Activated CD8-positive, alpha-beta T cell treated with anti-CD3 and anti-CD28 coated beads, Interleukin-2, amount 10 ng/mL, durations not matched to agents 7 days and 5 days (primary cell): ENCODE data around the gene CNRIP1. TPM values are rescaled to one million over a fixed set of nuclear protein-coding genes. Genes with fewer than 3 reads are reported as not detected.
A peak's percentile ranks its signal among the peaks of the same experiment; 100 is the strongest.

Experiments used
- ATAC-seq: fragments of 150-1000 bp; cut with Tn5 transposase; one replicate; pipeline ENCODE4 v1.10.0; 2021; ENCODE audit warnings: moderate library complexity
- CTCF ChIA-PET: fragments of 350-600 bp; sonication (Branson Sonifier 250); formaldehyde crosslinking; loops from one replicate; lab custom pipeline; 2021; ENCODE audit warnings: antibody characterized with exemption; lab: Charles Lee
- POLR2A ChIA-PET: fragments of 350-600 bp; sonication (Branson Sonifier 250); formaldehyde crosslinking; loops from one replicate; lab custom pipeline; 2021; ENCODE audit warnings: antibody characterized with exemption; lab: Charles Lee
- DNase-seq: peaks from one replicate; pipeline ENCODE4 v3.0.0-alpha.2; 2020
- H3K27ac Mint-ChIP-seq: one replicate; pipeline ENCODE4 v1.8.0; 2021; ENCODE audit warnings: mild to moderate bottlenecking, mixed read lengths
- H3K27me3 Mint-ChIP-seq: one replicate; pipeline ENCODE4 v1.8.0; 2021; ENCODE audit warnings: low read depth, mixed read lengths
- H3K36me3 Mint-ChIP-seq: one replicate; pipeline ENCODE4 v1.8.0; 2021; ENCODE audit warnings: low read depth, mixed read lengths
- H3K4me1 Mint-ChIP-seq: one replicate; pipeline ENCODE4 v1.8.0; 2021; ENCODE audit warnings: low read depth, mixed read lengths
- H3K4me3 Mint-ChIP-seq: one replicate; pipeline ENCODE4 v1.8.0; 2021; ENCODE audit warnings: mild to moderate bottlenecking, mixed read lengths
- H3K9me3 Mint-ChIP-seq: one replicate; pipeline ENCODE4 v1.8.0; 2022; ENCODE audit warnings: mixed read lengths; ENCODE audit not compliant: insufficient read depth
- total RNA-seq, 2 experiments: library from RNA; stranded (reverse); gene quantifications; one replicate each; pipeline ENCODE4 v1.2.3, GENCODE V29; 2021

CNRIP1 gene
- total RNA-seq, 2 experiments from 2014 or later: not detected

- Mint-ChIP-seq H3K4me3 (no peak overlapping the region), H3K36me3 (no peaks in the 10 kb centered on the region), H3K27ac (no peak overlapping the region), H3K4me1 (peaks cover 7% of the 10 kb centered on the region), H3K9me3 (no peaks in the 10 kb centered on the region), H3K27me3 (peaks cover 22% of the 10 kb centered on the region)
- ChIA-PET CTCF (interaction anchor here (0.8 to 4.7 kb wide), 5 partner anchors 11 to 169 kb away, joined by 4 to 26 read pairs (median 4); no protein-coding TSS in a partner anchor), POLR2A (no interaction called here)
- DNase-seq (no peak), ATAC-seq (no peak)
Measured at GRCh38 chr2:68290901-68291300, 28.8 kb downstream of the CNRIP1 start.

- H3K9me3 Mint-ChIP-seq: no peaks in the 10 kb centered on the region
- ATAC-seq: no peak
- no peak overlapping the region for H3K27ac Mint-ChIP-seq
- H3K36me3 Mint-ChIP-seq: no peaks in the 10 kb centered on the region
- H3K4me3 Mint-ChIP-seq: no peak overlapping the region
- ChIA-PET CTCF (interaction anchor here (1.1 to 2.1 kb wide), 5 partner anchors 37 to 166 kb away, joined by 3 to 6 read pairs (median 4); no protein-coding TSS in a partner anchor), POLR2A (no interaction called here)
- no peak for DNase-seq
- no peaks in the 10 kb centered on the region for H3K4me1 Mint-ChIP-seq
- peaks cover 33% of the 10 kb centered on the region for H3K27me3 Mint-ChIP-seq
Measured at GRCh38 chr2:68287580-68288441, 31.9 kb downstream of the CNRIP1 start.

- ATAC-seq (no peak), DNase-seq (no peak)
- Mint-ChIP-seq H3K36me3 (no peaks in the 10 kb centered on the region), H3K4me1 (no peaks in the 10 kb centered on the region), H3K9me3 (no peaks in the 10 kb centered on the region), H3K27ac (no peak overlapping the region), H3K27me3 (peaks cover 51% of the 10 kb centered on the region), H3K4me3 (no peak overlapping the region)
- ChIA-PET CTCF (interaction anchor here (1.1 to 6.1 kb wide), 6 partner anchors 9 to 162 kb away, joined by 3 to 78 read pairs (median 6); no protein-coding TSS in a partner anchor), POLR2A (no interaction called here)
Measured at GRCh38 chr2:68284896-68285295, 34.9 kb downstream of the CNRIP1 start.

- ChIA-PET POLR2A (no interaction called here), CTCF (interaction anchor here (1.0 to 6.1 kb wide), 24 partner anchors 8 to 180 kb away, joined by 3 to 78 read pairs (median 5); no protein-coding TSS in a partner anchor)
- ATAC-seq (no peak), DNase-seq (no peak)
- Mint-ChIP-seq H3K36me3 (no peaks in the 10 kb centered on the region), H3K27me3 (peaks cover 54% of the 10 kb centered on the region), H3K27ac (no peak overlapping the region), H3K9me3 (no peaks in the 10 kb centered on the region), H3K4me3 (no peak overlapping the region), H3K4me1 (no peaks in the 10 kb centered on the region)
Measured at GRCh38 chr2:68283419-68283812, 36.3 kb downstream of the CNRIP1 start.

GRCh38 chr2:68282811-68283418 lies 36.8 kb downstream of the CNRIP1 start:
- H3K4me1 Mint-ChIP-seq: no peaks in the 10 kb centered on the region
- ATAC-seq: no peak
- no peak overlapping the region for H3K4me3 Mint-ChIP-seq
- ChIA-PET POLR2A (no interaction called here), CTCF (interaction anchor here (0.7 to 6.1 kb wide), 32 partner anchors 9 to 230 kb away, joined by 3 to 78 read pairs (median 4); no protein-coding TSS in a partner anchor)
- no peak overlapping the region for H3K27ac Mint-ChIP-seq
- peak; percentile 27 for DNase-seq
- H3K9me3 Mint-ChIP-seq: no peaks in the 10 kb centered on the region
- H3K36me3 Mint-ChIP-seq: no peaks in the 10 kb centered on the region
- peaks cover 52% of the 10 kb centered on the region for H3K27me3 Mint-ChIP-seq

- ChIA-PET POLR2A (no interaction called here), CTCF (interaction anchor here (1.0 to 1.7 kb wide), 4 partner anchors 10 to 85 kb away, joined by 3 to 4 read pairs (median 4); no protein-coding TSS in a partner anchor)
- Mint-ChIP-seq H3K4me1 (no peaks in the 10 kb centered on the region), H3K27ac (no peak overlapping the region), H3K4me3 (no peak overlapping the region), H3K36me3 (no peaks in the 10 kb centered on the region), H3K9me3 (no peaks in the 10 kb centered on the region), H3K27me3 (peaks cover 45% of the 10 kb centered on the region)
- no peak for ATAC-seq
- no peak for DNase-seq
Measured at GRCh38 chr2:68280796-68281195, 39.0 kb downstream of the CNRIP1 start.

- DNase-seq: no peak
- ATAC-seq: no peak
- no peaks in the 10 kb centered on the region for H3K4me1 Mint-ChIP-seq
- H3K9me3 Mint-ChIP-seq: no peaks in the 10 kb centered on the region
- H3K27ac Mint-ChIP-seq: no peak overlapping the region
- CTCF ChIA-PET: interaction anchor here (1.0 to 1.7 kb wide), 5 partner anchors 10 to 158 kb away, joined by 3 to 5 read pairs (median 4); no protein-coding TSS in a partner anchor
- H3K36me3 Mint-ChIP-seq: no peaks in the 10 kb centered on the region
- peaks cover 45% of the 10 kb centered on the region for H3K27me3 Mint-ChIP-seq
- no peak overlapping the region for H3K4me3 Mint-ChIP-seq
- POLR2A ChIA-PET: no interaction called here
Measured at GRCh38 chr2:68280348-68280747, 39.4 kb downstream of the CNRIP1 start.

- no peak overlapping the region for H3K4me3 Mint-ChIP-seq
- CTCF ChIA-PET: interaction anchor here (1.0 to 1.7 kb wide), 5 partner anchors 11 to 157 kb away, joined by 3 to 5 read pairs (median 4); no protein-coding TSS in a partner anchor
Measured at GRCh38 chr2:68279691-68280090, 40.1 kb downstream of the CNRIP1 start.

GRCh38 chr2:68278169-68278568 lies 41.6 kb downstream of the CNRIP1 start:
- Mint-ChIP-seq H3K27ac (no peak overlapping the region), H3K27me3 (peaks cover 45% of the 10 kb centered on the region), H3K36me3 (no peaks in the 10 kb centered on the region), H3K9me3 (no peaks in the 10 kb centered on the region), H3K4me1 (no peaks in the 10 kb centered on the region), H3K4me3 (no peak overlapping the region)
- DNase-seq: no peak
- CTCF ChIA-PET: interaction anchor here (0.7 to 1.2 kb wide), 2 partner anchors 18 to 82 kb away, joined by 3 to 4 read pairs; no protein-coding TSS in a partner anchor
- no peak for ATAC-seq
- POLR2A ChIA-PET: no interaction called here

More at GRCh38 chr2:68279691-68280090, 40.1 kb downstream of the CNRIP1 start:
- Mint-ChIP-seq H3K36me3 (no peaks in the 10 kb centered on the region), H3K4me1 (no peaks in the 10 kb centered on the region), H3K27ac (no peak overlapping the region), H3K9me3 (no peaks in the 10 kb centered on the region), H3K27me3 (peaks cover 43% of the 10 kb centered on the region)
- ATAC-seq: no peak
- POLR2A ChIA-PET: no interaction called here
- DNase-seq: no peak

- CTCF ChIA-PET: interaction anchor here (0.9 to 2.7 kb wide), 3 partner anchors 8 to 151 kb away, joined by 3 to 13 read pairs (median 4); no protein-coding TSS in a partner anchor
- H3K36me3 Mint-ChIP-seq: no peaks in the 10 kb centered on the region
- POLR2A ChIA-PET: no interaction called here
- H3K4me3 Mint-ChIP-seq: no peak overlapping the region
- no peaks in the 10 kb centered on the region for H3K4me1 Mint-ChIP-seq
- DNase-seq: no peak
- no peak overlapping the region for H3K27ac Mint-ChIP-seq
- H3K27me3 Mint-ChIP-seq: peaks cover 37% of the 10 kb centered on the region
- H3K9me3 Mint-ChIP-seq: no peaks in the 10 kb centered on the region
- no peak for ATAC-seq
Measured at GRCh38 chr2:68274022-68274421, 45.7 kb downstream of the CNRIP1 start.

GRCh38 chr2:68272246-68272994 lies 47.3 kb downstream of the CNRIP1 start:
- Mint-ChIP-seq H3K4me3 (no peak overlapping the region), H3K36me3 (no peaks in the 10 kb centered on the region), H3K27me3 (peaks cover 34% of the 10 kb centered on the region), H3K4me1 (no peaks in the 10 kb centered on the region), H3K27ac (no peak overlapping the region), H3K9me3 (no peaks in the 10 kb centered on the region)
- ATAC-seq (no peak), DNase-seq (no peak)
- POLR2A ChIA-PET: interaction anchor here (0.6 kb wide), 1 partner anchor 1963 kb away, joined by 3 read pairs; no protein-coding TSS in a partner anchor
- CTCF ChIA-PET: interaction anchor here (0.8 to 1.7 kb wide), 3 partner anchors 10 to 150 kb away, joined by 3 to 5 read pairs (median 5); no protein-coding TSS in a partner anchor
